WTC11 (cell line): ENCODE measurements around the gene RNASE7. TPM values are rescaled to one million over a fixed set of nuclear protein-coding genes. Genes with fewer than 3 reads are reported as not detected.

ENCODE experiments used
- ATAC-seq: fragments of 200-7000 bp; cut with Tn5 transposase; 2 replicates; pipeline ENCODE4 v1.10.0; 2021; ENCODE audit warnings: mild to moderate bottlenecking, moderate library complexity
- CTCF ChIA-PET: fragments of 300-600 bp; sonication (Branson Sonifier 250); formaldehyde crosslinking; loops from one replicate; lab custom pipeline; 2021; ENCODE audit warnings: antibody characterized with exemption; lab: Charles Lee
- POLR2A ChIA-PET: fragments of 350-600 bp; sonication (Branson Sonifier 250); formaldehyde crosslinking; loops from one replicate; lab custom pipeline; 2021; ENCODE audit warnings: antibody characterized with exemption; lab: Charles Lee
- DNase-seq: peaks from one replicate; pipeline ENCODE4 v3.0.0; 2021; ENCODE audit warnings: low spot score
- H3K27ac Mint-ChIP-seq: 2 replicates; pipeline ENCODE4 v1.8.0; 2021; ENCODE audit warnings: mixed read lengths
- H3K27me3 Mint-ChIP-seq: 2 replicates; pipeline ENCODE4 v1.8.0; 2021; ENCODE audit warnings: low read depth, mild to moderate bottlenecking, moderate library complexity, mixed read lengths
- H3K36me3 Mint-ChIP-seq: 2 replicates; pipeline ENCODE4 v1.8.0; 2021; ENCODE audit warnings: mixed read lengths
- H3K4me1 Mint-ChIP-seq: 2 replicates; pipeline ENCODE4 v1.8.0; 2022; ENCODE audit warnings: mixed read lengths
- H3K4me3 Mint-ChIP-seq: 2 replicates; pipeline ENCODE4 v1.8.0; 2021; ENCODE audit warnings: mild to moderate bottlenecking, moderate library complexity, mixed read lengths
- H3K9me3 Mint-ChIP-seq: 2 replicates; pipeline ENCODE4 v1.8.0; 2021; ENCODE audit warnings: mixed read lengths
- ETV6 ChIP-seq: sonication (generic); formaldehyde crosslinking; IDR thresholded peaks from 2 replicates; pipeline ENCODE4 v1.8.1; 2022; ENCODE audit warnings: mild to moderate bottlenecking, missing genetic modification reagents
- FOXK1 ChIP-seq: sonication (generic); formaldehyde crosslinking; IDR thresholded peaks from 2 replicates; pipeline ENCODE4 v1.8.0; 2022; ENCODE audit warnings: mild to moderate bottlenecking, moderate library complexity, missing genetic modification reagents
- NR2C2 ChIP-seq: sonication (generic); formaldehyde crosslinking; IDR thresholded peaks from 2 replicates; pipeline ENCODE4 v1.8.0; 2022; ENCODE audit warnings: mild to moderate bottlenecking, missing genetic modification reagents
- SMAD3 ChIP-seq: sonication (generic); formaldehyde crosslinking; IDR thresholded peaks from 2 replicates; pipeline ENCODE4 v1.8.0; 2022; ENCODE audit warnings: missing genetic modification reagents, mild to moderate bottlenecking, borderline replicate concordance
- ZBTB21 ChIP-seq: sonication (generic); formaldehyde crosslinking; IDR thresholded peaks from 2 replicates; pipeline ENCODE4 v1.8.1; 2023; ENCODE audit warnings: mild to moderate bottlenecking, missing genetic modification reagents, borderline replicate concordance
- ZNF138 ChIP-seq: sonication (generic); formaldehyde crosslinking; conservative IDR thresholded peaks from 2 replicates; pipeline ENCODE4 v1.8.1; 2022; ENCODE audit warnings: mild to moderate bottlenecking, moderate library complexity, missing genetic modification reagents
- ZNF425 ChIP-seq: fragments of 250-450 bp; sonication (Bioruptor Pico); conservative IDR thresholded peaks from 2 replicates; pipeline ENCODE4 v1.9.0; 2021; ENCODE audit warnings: mild to moderate bottlenecking
- ZNF671 ChIP-seq: fragments of 250-450 bp; sonication (Bioruptor Pico); IDR thresholded peaks from 2 replicates; pipeline ENCODE4 v1.8.0; 2021; ENCODE audit warnings: mild to moderate bottlenecking
- total RNA-seq: library from RNA; stranded (reverse); gene quantifications from 3 replicates; pipeline ENCODE4 v1.2.3, GENCODE V29; 2021
- TF ChIP-seq, protein P1 (sequence below): fragments of 250-450 bp; sonication (Bioruptor Pico); IDR thresholded peaks from 2 replicates; pipeline ENCODE4 v1.9.0; 2021; ENCODE audit warnings: mild to moderate bottlenecking, borderline replicate concordance
- TF ChIP-seq, protein P2 (sequence below): sonication (generic); formaldehyde crosslinking; IDR thresholded peaks from 2 replicates; pipeline ENCODE4 v1.8.1; 2022; ENCODE audit warnings: low read depth, mild to moderate bottlenecking, moderate library complexity, missing genetic modification reagents, borderline replicate concordance
- TF ChIP-seq, protein P3 (sequence below): sonication (generic); formaldehyde crosslinking; IDR thresholded peaks from 2 replicates; pipeline ENCODE4 v1.8.1; 2022; ENCODE audit warnings: mild to moderate bottlenecking, missing genetic modification reagents, moderate library complexity, borderline replicate concordance
- TF ChIP-seq, protein P4 (sequence below): sonication (generic); formaldehyde crosslinking; IDR thresholded peaks from 2 replicates; pipeline ENCODE4 v1.8.0; 2023; ENCODE audit warnings: mild to moderate bottlenecking, missing genetic modification reagents

Gene RNASE7
- total RNA-seq, 1 experiment from 2014 or later: not detected

GRCh38 chr14:21026274-21026987 is 15.7 kb upstream of the RNASE7 start:
- H3K27ac Mint-ChIP-seq: peak overlapping the region; percentile 40; the same call in 1 of the 2 replicates
- TF ChIP-seq, protein P1, sequence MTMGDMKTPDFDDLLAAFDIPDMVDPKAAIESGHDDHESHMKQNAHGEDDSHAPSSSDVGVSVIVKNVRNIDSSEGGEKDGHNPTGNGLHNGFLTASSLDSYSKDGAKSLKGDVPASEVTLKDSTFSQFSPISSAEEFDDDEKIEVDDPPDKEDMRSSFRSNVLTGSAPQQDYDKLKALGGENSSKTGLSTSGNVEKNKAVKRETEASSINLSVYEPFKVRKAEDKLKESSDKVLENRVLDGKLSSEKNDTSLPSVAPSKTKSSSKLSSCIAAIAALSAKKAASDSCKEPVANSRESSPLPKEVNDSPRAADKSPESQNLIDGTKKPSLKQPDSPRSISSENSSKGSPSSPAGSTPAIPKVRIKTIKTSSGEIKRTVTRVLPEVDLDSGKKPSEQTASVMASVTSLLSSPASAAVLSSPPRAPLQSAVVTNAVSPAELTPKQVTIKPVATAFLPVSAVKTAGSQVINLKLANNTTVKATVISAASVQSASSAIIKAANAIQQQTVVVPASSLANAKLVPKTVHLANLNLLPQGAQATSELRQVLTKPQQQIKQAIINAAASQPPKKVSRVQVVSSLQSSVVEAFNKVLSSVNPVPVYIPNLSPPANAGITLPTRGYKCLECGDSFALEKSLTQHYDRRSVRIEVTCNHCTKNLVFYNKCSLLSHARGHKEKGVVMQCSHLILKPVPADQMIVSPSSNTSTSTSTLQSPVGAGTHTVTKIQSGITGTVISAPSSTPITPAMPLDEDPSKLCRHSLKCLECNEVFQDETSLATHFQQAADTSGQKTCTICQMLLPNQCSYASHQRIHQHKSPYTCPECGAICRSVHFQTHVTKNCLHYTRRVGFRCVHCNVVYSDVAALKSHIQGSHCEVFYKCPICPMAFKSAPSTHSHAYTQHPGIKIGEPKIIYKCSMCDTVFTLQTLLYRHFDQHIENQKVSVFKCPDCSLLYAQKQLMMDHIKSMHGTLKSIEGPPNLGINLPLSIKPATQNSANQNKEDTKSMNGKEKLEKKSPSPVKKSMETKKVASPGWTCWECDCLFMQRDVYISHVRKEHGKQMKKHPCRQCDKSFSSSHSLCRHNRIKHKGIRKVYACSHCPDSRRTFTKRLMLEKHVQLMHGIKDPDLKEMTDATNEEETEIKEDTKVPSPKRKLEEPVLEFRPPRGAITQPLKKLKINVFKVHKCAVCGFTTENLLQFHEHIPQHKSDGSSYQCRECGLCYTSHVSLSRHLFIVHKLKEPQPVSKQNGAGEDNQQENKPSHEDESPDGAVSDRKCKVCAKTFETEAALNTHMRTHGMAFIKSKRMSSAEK (CRISPR knock-in tag): no peak
- TF ChIP-seq, protein P2, sequence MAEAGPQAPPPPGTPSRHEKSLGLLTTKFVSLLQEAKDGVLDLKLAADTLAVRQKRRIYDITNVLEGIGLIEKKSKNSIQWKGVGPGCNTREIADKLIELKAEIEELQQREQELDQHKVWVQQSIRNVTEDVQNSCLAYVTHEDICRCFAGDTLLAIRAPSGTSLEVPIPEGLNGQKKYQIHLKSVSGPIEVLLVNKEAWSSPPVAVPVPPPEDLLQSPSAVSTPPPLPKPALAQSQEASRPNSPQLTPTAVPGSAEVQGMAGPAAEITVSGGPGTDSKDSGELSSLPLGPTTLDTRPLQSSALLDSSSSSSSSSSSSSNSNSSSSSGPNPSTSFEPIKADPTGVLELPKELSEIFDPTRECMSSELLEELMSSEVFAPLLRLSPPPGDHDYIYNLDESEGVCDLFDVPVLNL (CRISPR knock-in tag): no peak
- no peak for TF ChIP-seq ZNF138 (CRISPR knock-in tag)
- TF ChIP-seq NR2C2 (CRISPR knock-in tag): no peak
- no peak for TF ChIP-seq SMAD3 (CRISPR knock-in tag)
- no peak for TF ChIP-seq ETV6
- TF ChIP-seq, protein P3, sequence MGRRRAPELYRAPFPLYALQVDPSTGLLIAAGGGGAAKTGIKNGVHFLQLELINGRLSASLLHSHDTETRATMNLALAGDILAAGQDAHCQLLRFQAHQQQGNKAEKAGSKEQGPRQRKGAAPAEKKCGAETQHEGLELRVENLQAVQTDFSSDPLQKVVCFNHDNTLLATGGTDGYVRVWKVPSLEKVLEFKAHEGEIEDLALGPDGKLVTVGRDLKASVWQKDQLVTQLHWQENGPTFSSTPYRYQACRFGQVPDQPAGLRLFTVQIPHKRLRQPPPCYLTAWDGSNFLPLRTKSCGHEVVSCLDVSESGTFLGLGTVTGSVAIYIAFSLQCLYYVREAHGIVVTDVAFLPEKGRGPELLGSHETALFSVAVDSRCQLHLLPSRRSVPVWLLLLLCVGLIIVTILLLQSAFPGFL (CRISPR knock-in tag): no peak
- TF ChIP-seq FOXK1 (CRISPR knock-in tag): no peak
- TF ChIP-seq, protein P4, sequence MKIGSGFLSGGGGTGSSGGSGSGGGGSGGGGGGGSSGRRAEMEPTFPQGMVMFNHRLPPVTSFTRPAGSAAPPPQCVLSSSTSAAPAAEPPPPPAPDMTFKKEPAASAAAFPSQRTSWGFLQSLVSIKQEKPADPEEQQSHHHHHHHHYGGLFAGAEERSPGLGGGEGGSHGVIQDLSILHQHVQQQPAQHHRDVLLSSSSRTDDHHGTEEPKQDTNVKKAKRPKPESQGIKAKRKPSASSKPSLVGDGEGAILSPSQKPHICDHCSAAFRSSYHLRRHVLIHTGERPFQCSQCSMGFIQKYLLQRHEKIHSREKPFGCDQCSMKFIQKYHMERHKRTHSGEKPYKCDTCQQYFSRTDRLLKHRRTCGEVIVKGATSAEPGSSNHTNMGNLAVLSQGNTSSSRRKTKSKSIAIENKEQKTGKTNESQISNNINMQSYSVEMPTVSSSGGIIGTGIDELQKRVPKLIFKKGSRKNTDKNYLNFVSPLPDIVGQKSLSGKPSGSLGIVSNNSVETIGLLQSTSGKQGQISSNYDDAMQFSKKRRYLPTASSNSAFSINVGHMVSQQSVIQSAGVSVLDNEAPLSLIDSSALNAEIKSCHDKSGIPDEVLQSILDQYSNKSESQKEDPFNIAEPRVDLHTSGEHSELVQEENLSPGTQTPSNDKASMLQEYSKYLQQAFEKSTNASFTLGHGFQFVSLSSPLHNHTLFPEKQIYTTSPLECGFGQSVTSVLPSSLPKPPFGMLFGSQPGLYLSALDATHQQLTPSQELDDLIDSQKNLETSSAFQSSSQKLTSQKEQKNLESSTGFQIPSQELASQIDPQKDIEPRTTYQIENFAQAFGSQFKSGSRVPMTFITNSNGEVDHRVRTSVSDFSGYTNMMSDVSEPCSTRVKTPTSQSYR (CRISPR knock-in tag): no peak
- no peaks in the 10 kb centered on the region for H3K9me3 Mint-ChIP-seq
- peak overlapping the region; percentile 93 for H3K4me3 Mint-ChIP-seq
- ChIA-PET POLR2A (interaction anchor here (0.6 to 1.7 kb wide), 6 partner anchors 12 to 56 kb away, joined by 3 to 12 read pairs (median 8); partner anchors contain the start of gene ARHGEF40), CTCF (interaction anchor here (0.6 to 12.2 kb wide), 13 partner anchors 11 to 336 kb away, joined by 3 to 104 read pairs (median 6); partner anchors contain the start of gene ARHGEF40)
- DNase-seq (no peak), ATAC-seq (no peak)
- peaks cover 41% of the 10 kb centered on the region for H3K27me3 Mint-ChIP-seq
- peaks cover 39% of the 10 kb centered on the region for H3K4me1 Mint-ChIP-seq
- peaks cover 2% of the 10 kb centered on the region; the same call in 1 of the 2 replicates for H3K36me3 Mint-ChIP-seq

GRCh38 chr14:21026988-21027315 is 15.2 kb upstream of the RNASE7 start:
- no peak for TF ChIP-seq ZBTB21 (CRISPR knock-in tag)
- no peak for TF ChIP-seq ZNF425 (CRISPR knock-in tag)
- no peak for TF ChIP-seq ZNF671 (CRISPR knock-in tag)
- TF ChIP-seq, protein P2 (CRISPR knock-in tag): no peak
- Mint-ChIP-seq H3K4me3 (peak overlapping the region; percentile 53), H3K4me1 (peaks cover 39% of the 10 kb centered on the region), H3K27ac (peak overlapping the region; percentile 39; the same call in 1 of the 2 replicates), H3K36me3 (no peaks in the 10 kb centered on the region; the same call in 1 of the 2 replicates), H3K27me3 (peaks cover 39% of the 10 kb centered on the region), H3K9me3 (no peaks in the 10 kb centered on the region)
- ChIA-PET CTCF (interaction anchor here (0.6 to 12.2 kb wide), 9 partner anchors 12 to 335 kb away, joined by 3 to 104 read pairs (median 6); no protein-coding TSS in a partner anchor), POLR2A (interaction anchor here (1.1 to 1.7 kb wide), 3 partner anchors 12 to 44 kb away, joined by 3 to 12 read pairs (median 12); partner anchors contain the start of gene ARHGEF40)
- ATAC-seq: no peak
- DNase-seq: no peak
